Prostate gland (tissue), 2 donors: ENCODE data around the gene UTP11.

Source experiments
- CTCF ChIP-seq, 4 experiments: fragments of 200-600 bp in 2 of 4; fragments of 450-650 bp in 2 of 4; sonication (generic) in 2 of 4; IDR thresholded peaks; 1 replicate in 3 of 4; 2 replicates in 1 of 4; pipeline ENCODE4 v1.5.1; 2016 to 2019; ENCODE audit warnings: antibody characterized with exemption in 4 of 4, mild to moderate bottlenecking in 2 of 4, moderate library complexity in 2 of 4
- POLR2A ChIP-seq: fragments of 450-650 bp; IDR thresholded peaks from one replicate; pipeline ENCODE4 v1.6.1; 2016; ENCODE audit warnings: antibody characterized with exemption, mild to moderate bottlenecking
- POLR2AphosphoS5 ChIP-seq: sonication (generic); formaldehyde crosslinking; IDR thresholded peaks from one replicate; pipeline ENCODE4 v1.6.1; 2017; ENCODE audit warnings: antibody characterized with exemption

GRCh38 chr1:38030596-38031512 lies 18.3 kb downstream of the UTP11 start:
- no peak for TF ChIP-seq POLR2A
- TF ChIP-seq POLR2AphosphoS5: no peak
- no peak for TF ChIP-seq CTCF (IDR thresholded peaks at IDR 0.05)
